K562 (cell line): ENCODE measurements around the gene USP5. TPM values are rescaled to one million over a fixed set of nuclear protein-coding genes. Genes with fewer than 3 reads are reported as not detected.

Experiments
- ATAC-seq: fragments of 200-7000 bp; cut with Tn5 transposase; 3 replicates; pipeline ENCODE4 v1.9.1; 2020; ENCODE audit warnings: moderate library complexity
- BruUV-seq: library from RNA; stranded (reverse); fragments of 400-500 nt; replicated peaks from 2 replicates; lab custom pipeline; 2021; lab: Mats Ljungman, UMichigan
- CTCF ChIA-PET: fragments of 300-600 bp; formaldehyde crosslinking; extraction: SDS; loops from one replicate; lab custom pipeline; 2021; ENCODE audit warnings: low intra/inter-chr PET ratio; lab: Yijun Ruan, JAX
- POLR2A ChIA-PET: fragments of 300-600, 350-650 bp; sonication (Branson Sonifier 250); formaldehyde crosslinking; extraction: SDS; loops from one replicate; lab custom pipeline; 2021; ENCODE audit warnings: antibody characterized with exemption, inconsistent platforms; lab: Yijun Ruan, JAX
- DNase-seq, 4 experiments: peaks; one replicate each; pipeline versions ENCODE4 v3.0.0 to v3.0.0-alpha.2; 2011 to 2018; ENCODE audit warnings: low spot score in 3 of 4, mixed read lengths in 3 of 4; ENCODE audit errors: extremely low read depth in 1 of 4
- FAIRE-seq: peaks from 2 replicates; lab custom pipeline; 2011; peaks lifted over from hg19 to GRCh38; lab: Jason Lieb, UNC
- H2AFZ ChIP-seq: 2 replicates; pipeline ENCODE4 v1.6.0; 2011; ENCODE audit warnings: low read depth, low read length, control low read depth, inconsistent platforms
- H3K27ac ChIP-seq: fragments of 200-600 bp; 3 replicates; pipeline ENCODE4 v1.8.0; 2011; ENCODE audit warnings: low read depth, mild to moderate bottlenecking, control low read depth, inconsistent platforms, low read length, moderate library complexity, mixed read lengths; ENCODE audit errors: extremely low read depth
- H3K27me3 ChIP-seq, 2 experiments: fragments of 300-600 bp in 1 of 2; 2 replicates in 1 of 2; 3 replicates in 1 of 2; pipeline versions ENCODE4 v1.6.0 to v1.8.0; 2011; ENCODE audit warnings: inconsistent platforms in 2 of 2, low read length in 2 of 2, mild to moderate bottlenecking in 1 of 2, mixed read lengths in 1 of 2, moderate library complexity in 1 of 2; ENCODE audit not compliant: control insufficient read depth in 2 of 2, insufficient read depth in 2 of 2
- H3K36me3 ChIP-seq: fragments of 300-600 bp; 3 replicates; pipeline ENCODE4 v1.8.0; 2011; ENCODE audit warnings: mild to moderate bottlenecking, low read length, inconsistent platforms; ENCODE audit not compliant: control insufficient read depth, insufficient read depth
- H3K4me1 ChIP-seq, 2 experiments: fragments of 200-600 bp in 1 of 2; replicated peaks in 1 of 2; 2 replicates in 1 of 2; 3 replicates in 1 of 2; pipeline versions ENCODE4 v1.5.1 to v1.8.0; 2011; ENCODE audit warnings: inconsistent platforms in 2 of 2, low read length in 2 of 2, mild to moderate bottlenecking in 1 of 2, mixed read lengths in 1 of 2, moderate library complexity in 1 of 2; ENCODE audit not compliant: control insufficient read depth in 2 of 2, insufficient read depth in 2 of 2
- H3K4me2 ChIP-seq: 2 replicates; pipeline ENCODE4 v1.6.1; 2011; ENCODE audit warnings: low read length, control low read depth, inconsistent platforms, mixed read lengths; ENCODE audit not compliant: insufficient read depth
- H3K4me3 ChIP-seq: fragments of 200-600 bp; sonication (generic), shearing (Covaris generic); 2 replicates; pipeline ENCODE4 v1.5.1; 2016; ENCODE audit warnings: control low read depth, inconsistent platforms
- H3K79me2 ChIP-seq: fragments of 200-600 bp; 3 replicates; pipeline ENCODE4 v1.8.0; 2011; ENCODE audit warnings: low read length, inconsistent platforms; ENCODE audit not compliant: control insufficient read depth, insufficient read depth
- H3K9ac ChIP-seq, 2 experiments: 2 replicates each; pipeline versions ENCODE4 v1.6.0 to v1.6.1; 2011; ENCODE audit warnings: low read depth in 2 of 2, low read length in 2 of 2, control low read depth in 1 of 2, inconsistent platforms in 1 of 2, mild to moderate bottlenecking in 1 of 2, mixed read lengths in 1 of 2; ENCODE audit not compliant: insufficient read depth in 1 of 2
- H3K9me1 ChIP-seq: one replicate; pipeline ENCODE4 v1.6.0; 2011; ENCODE audit warnings: inconsistent platforms, mild to moderate bottlenecking, low read length, moderate library complexity; ENCODE audit not compliant: control insufficient read depth, insufficient read depth
- H3K9me3 ChIP-seq: replicated peaks from 2 replicates; pipeline ENCODE4 v1.5.1; 2011; ENCODE audit warnings: low read depth, low read length, inconsistent platforms; ENCODE audit not compliant: control insufficient read depth, insufficient read depth
- H4K20me1 ChIP-seq: replicated peaks from 2 replicates; pipeline ENCODE4 v1.6.1; 2011; ENCODE audit warnings: low read length, inconsistent platforms, mixed read lengths; ENCODE audit not compliant: control insufficient read depth, insufficient read depth
- KAT7 ChIP-seq: sonication (generic); formaldehyde crosslinking; IDR thresholded peaks from 2 replicates; pipeline ENCODE4 v1.8.0; 2022; ENCODE audit warnings: missing genetic modification reagents, mild to moderate bottlenecking, borderline replicate concordance
- KLF10 ChIP-seq: fragments of 250-450 bp; sonication (Bioruptor Pico); IDR thresholded peaks from 2 replicates; pipeline ENCODE4 v1.6.1; 2021; ENCODE audit warnings: matching md5 sums
- MAFF ChIP-seq: IDR thresholded peaks from 2 replicates; pipeline ENCODE4 v1.6.1; 2012; ENCODE audit warnings: low read length, improper control_type of control experiment
- ZBTB7A ChIP-seq: IDR thresholded peaks from 2 replicates; pipeline ENCODE4 v1.6.1; 2011; ENCODE audit warnings: low read depth, mild to moderate bottlenecking, low read length, moderate library complexity, borderline replicate concordance; ENCODE audit not compliant: control insufficient read depth
- WGBS: fragments of 100-300 bp; shearing (Covaris generic); methylation state at CpG from one replicate; pipeline ENCODE4 v1.1.6; 2016; ENCODE audit warnings: low coverage, mixed read lengths; ENCODE audit not compliant: insufficient coverage; ENCODE audit errors: missing lambda C conversion rate; 5-methylcytosine and 5-hydroxymethylcytosine counted together
- in situ Hi-C: fragments of 300-500 bp; cut with MboI; formaldehyde crosslinking; loops from 4 replicates; pipeline ENCODE4 v1.15.0; 2018; ENCODE audit warnings: inconsistent platforms, mixed read lengths
- intact Hi-C: fragments of 100-400 bp; cut with micrococcal nuclease; formaldehyde crosslinking; loops from 2 replicates; pipeline ENCODE4 v1.14.2; 2022
- polyA plus RNA-seq, 8 experiments: library from polyadenylated mRNA; depleted of rRNA in 4 of 8; stranded (reverse) in 5 of 8; unstranded in 3 of 8; fragments of >200 nt; fragmentation: Nextera tagmentation in 2 of 8; fragmentation: Illumina TruSeq in 1 of 8; extraction: Ambion mirVana in 2 of 8; extraction: Trizol in 1 of 8; gene quantifications; 2 replicates each; pipeline versions ENCODE4 v1.2.1 to v1.2.3, GENCODE V29; 2011 to 2014; ENCODE audit warnings: inconsistent platforms in 1 of 8, missing spikeins in 1 of 8
- total RNA-seq, 7 experiments: library from RNA; depleted of rRNA in 6 of 7; stranded (reverse); fragments of >200 nt in 6 of 7; fragmentation: Illumina TruSeq in 2 of 7; extraction: Trizol in 2 of 7; gene quantifications; 2 replicates each; pipeline versions ENCODE4 v1.2.1 to v1.2.3, GENCODE V29; 2011 to 2021; ENCODE audit warnings: low replicate concordance in 1 of 7
- TF ChIP-seq, protein P1 (sequence below), 2 experiments: fragments of 250-450 bp in 1 of 2; fragments of 450-650 bp in 1 of 2; sonication (Bioruptor Pico) in 1 of 2; IDR thresholded peaks; 2 replicates each; pipeline versions ENCODE4 v1.6.1 to v1.8.0; 2016 to 2021; ENCODE audit warnings: mild to moderate bottlenecking in 2 of 2, moderate library complexity in 2 of 2, missing compliant biosample characterization in 1 of 2, missing genetic modification characterization in 1 of 2
- TF ChIP-seq, protein P2 (sequence below): fragments of 250-450 bp; sonication (Bioruptor Pico); IDR thresholded peaks from 2 replicates; pipeline ENCODE4 v1.5.1; 2021; ENCODE audit warnings: mild to moderate bottlenecking
- TF ChIP-seq, protein P3 (sequence below): fragments of 250-450 bp; sonication (Bioruptor Pico); IDR thresholded peaks from 2 replicates; pipeline ENCODE4 v1.4.0; 2020; ENCODE audit warnings: borderline replicate concordance
- TF ChIP-seq, protein P4 (sequence below): fragments of 250-450 bp; sonication (Bioruptor Pico); IDR thresholded peaks from 2 replicates; pipeline ENCODE4 v1.5.0; 2021; ENCODE audit warnings: mild to moderate bottlenecking, borderline replicate concordance

USP5 gene
- total and polyA plus RNA-seq, 9 of the 15 experiments (the other 6 are each of a cell fraction or from before 2014, with no cell fraction given) = 1.4 to 107 (median 48.6) TPM

DNA sequence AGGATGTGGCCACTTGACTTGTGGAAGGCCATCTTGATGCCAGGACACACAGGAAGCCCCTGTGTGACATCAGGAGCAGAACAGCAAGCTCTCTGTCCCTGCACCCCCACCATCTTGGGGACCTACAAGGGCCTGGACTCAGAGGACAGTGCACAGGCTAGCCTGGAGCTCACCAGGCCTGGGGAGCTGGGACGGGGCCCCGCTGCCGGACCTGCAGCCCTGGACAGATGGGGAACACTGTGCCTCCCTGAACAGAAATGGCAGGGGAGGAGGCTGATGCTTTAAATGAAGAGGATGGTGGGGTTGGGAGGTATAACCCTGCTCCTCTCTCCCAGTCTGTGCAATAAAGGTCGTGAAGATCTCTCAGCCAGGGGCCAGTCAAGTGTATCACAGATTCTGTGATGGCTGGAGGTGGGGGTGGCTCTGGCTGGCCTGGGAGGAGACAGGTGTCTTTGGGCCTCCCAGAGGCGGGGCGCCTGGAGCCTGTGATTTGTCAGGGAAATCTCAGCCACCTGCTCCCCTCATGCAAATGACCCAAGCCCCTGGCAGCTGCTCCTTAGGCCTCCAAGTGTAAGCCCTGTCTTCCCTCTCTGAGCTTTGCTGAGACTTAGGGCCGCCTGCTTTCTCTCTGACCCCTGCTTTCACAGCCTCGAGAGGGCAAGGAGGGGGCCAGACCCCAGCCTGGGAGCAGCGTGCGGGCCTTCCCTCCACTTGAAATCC, 12.3 kb upstream of the USP5 start:
- H3K79me2 ChIP-seq = no peaks in the 10 kb centered on the region
- H3K9me3 ChIP-seq = no peaks in the 10 kb centered on the region
- intact Hi-C loops = no loop called here
- ChIA-PET POLR2A (interaction anchor here (0.7 to 4.7 kb wide), 5 partner anchors 9 to 226 kb away, joined by 3 to 39 read pairs (median 8); partner anchors contain the start of genes CDCA3, TPI1 and USP5), CTCF (no interaction called here)
- in situ Hi-C loops = no loop called here
- H3K27ac ChIP-seq = no peak overlapping the region
- no peak overlapping the region for H3K4me3 ChIP-seq
- no peak for FAIRE-seq
- H3K4me2 ChIP-seq = no peak overlapping the region
- peak overlapping the region in 1 of 2 experiments; percentile 64; a peak in 2 of 4 replicates for H3K9ac ChIP-seq
- TF ChIP-seq KLF10 (CRISPR knock-in tag) = no peak
- TF ChIP-seq, protein P1, sequence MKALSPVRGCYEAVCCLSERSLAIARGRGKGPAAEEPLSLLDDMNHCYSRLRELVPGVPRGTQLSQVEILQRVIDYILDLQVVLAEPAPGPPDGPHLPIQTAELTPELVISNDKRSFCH (CRISPR knock-in tag; IDR thresholded peaks at IDR 0.05) = no peak
- TF ChIP-seq, protein P1 (tag; IDR thresholded peaks at IDR 0.05) = no peak
- TF ChIP-seq, protein P2, sequence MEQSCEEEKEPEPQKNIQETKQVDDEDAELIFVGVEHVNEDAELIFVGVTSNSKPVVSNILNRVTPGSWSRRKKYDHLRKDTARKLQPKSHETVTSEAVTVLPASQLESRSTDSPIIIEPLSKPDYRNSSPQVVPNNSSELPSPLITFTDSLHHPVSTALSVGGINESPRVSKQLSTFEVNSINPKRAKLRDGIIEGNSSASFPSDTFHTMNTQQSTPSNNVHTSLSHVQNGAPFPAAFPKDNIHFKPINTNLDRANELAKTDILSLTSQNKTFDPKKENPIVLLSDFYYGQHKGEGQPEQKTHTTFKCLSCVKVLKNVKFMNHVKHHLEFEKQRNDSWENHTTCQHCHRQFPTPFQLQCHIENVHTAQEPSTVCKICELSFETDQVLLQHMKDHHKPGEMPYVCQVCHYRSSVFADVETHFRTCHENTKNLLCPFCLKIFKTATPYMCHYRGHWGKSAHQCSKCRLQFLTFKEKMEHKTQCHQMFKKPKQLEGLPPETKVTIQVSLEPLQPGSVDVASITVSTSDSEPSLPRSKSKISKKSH = no peak
- TF ChIP-seq, protein P3, sequence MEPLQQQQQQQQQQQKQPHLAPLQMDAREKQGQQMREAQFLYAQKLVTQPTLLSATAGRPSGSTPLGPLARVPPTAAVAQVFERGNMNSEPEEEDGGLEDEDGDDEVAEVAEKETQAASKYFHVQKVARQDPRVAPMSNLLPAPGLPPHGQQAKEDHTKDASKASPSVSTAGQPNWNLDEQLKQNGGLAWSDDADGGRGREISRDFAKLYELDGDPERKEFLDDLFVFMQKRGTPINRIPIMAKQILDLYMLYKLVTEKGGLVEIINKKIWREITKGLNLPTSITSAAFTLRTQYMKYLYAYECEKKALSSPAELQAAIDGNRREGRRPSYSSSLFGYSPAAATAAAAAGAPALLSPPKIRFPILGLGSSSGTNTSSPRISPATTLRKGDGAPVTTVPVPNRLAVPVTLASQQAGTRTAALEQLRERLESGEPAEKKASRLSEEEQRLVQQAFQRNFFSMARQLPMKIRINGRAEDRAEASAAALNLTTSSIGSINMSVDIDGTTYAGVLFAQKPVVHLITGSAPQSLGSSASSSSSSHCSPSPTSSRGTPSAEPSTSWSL (CRISPR knock-in tag) = no peak
- 0 out of 2 replicates have a peak, but pooled peaks have one; percentile 7 for TF ChIP-seq ZBTB7A
- no peak for TF ChIP-seq MAFF
- TF ChIP-seq, protein P4, sequence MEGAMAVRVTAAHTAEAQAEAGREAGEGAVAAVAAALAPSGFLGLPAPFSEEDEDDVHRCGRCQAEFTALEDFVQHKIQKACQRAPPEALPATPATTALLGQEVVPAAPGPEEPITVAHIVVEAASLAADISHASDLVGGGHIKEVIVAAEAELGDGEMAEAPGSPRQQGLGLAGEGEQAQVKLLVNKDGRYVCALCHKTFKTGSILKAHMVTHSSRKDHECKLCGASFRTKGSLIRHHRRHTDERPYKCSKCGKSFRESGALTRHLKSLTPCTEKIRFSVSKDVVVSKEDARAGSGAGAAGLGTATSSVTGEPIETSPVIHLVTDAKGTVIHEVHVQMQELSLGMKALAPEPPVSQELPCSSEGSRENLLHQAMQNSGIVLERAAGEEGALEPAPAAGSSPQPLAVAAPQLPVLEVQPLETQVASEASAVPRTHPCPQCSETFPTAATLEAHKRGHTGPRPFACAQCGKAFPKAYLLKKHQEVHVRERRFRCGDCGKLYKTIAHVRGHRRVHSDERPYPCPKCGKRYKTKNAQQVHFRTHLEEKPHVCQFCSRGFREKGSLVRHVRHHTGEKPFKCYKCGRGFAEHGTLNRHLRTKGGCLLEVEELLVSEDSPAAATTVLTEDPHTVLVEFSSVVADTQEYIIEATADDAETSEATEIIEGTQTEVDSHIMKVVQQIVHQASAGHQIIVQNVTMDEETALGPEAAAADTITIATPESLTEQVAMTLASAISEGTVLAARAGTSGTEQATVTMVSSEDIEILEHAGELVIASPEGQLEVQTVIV (CRISPR knock-in tag) = no peak
- TF ChIP-seq KAT7 (CRISPR knock-in tag) = no peak
- no TSS peak for BruUV-seq
- WGBS = 60% methylated on average over 3 of the region's 10 CpGs
- H3K27me3 ChIP-seq = no peaks in the 10 kb centered on the region
- ATAC-seq = no peak
- DNase-seq = no peak
- H2AFZ ChIP-seq = no peak overlapping the region
- H3K4me1 ChIP-seq = peaks cover 10 to 45% of the 10 kb centered on the region in 2 experiments; a peak in 4 of 5 replicates
- H3K9me1 ChIP-seq = no peaks in the 10 kb centered on the region
- no peaks in the 10 kb centered on the region; the same call in 1 of the 2 replicates for H4K20me1 ChIP-seq
- H3K36me3 ChIP-seq = peaks cover 54% of the 10 kb centered on the region; the same call in 2 of the 3 replicates
